ENCODE results near the gene GOLGA6C.
"Not testable (repeated sequence)": the region's sequence is repeated elsewhere in the genome, so short reads cannot be mapped to it uniquely, and the experiment has no call there.

DNA sequence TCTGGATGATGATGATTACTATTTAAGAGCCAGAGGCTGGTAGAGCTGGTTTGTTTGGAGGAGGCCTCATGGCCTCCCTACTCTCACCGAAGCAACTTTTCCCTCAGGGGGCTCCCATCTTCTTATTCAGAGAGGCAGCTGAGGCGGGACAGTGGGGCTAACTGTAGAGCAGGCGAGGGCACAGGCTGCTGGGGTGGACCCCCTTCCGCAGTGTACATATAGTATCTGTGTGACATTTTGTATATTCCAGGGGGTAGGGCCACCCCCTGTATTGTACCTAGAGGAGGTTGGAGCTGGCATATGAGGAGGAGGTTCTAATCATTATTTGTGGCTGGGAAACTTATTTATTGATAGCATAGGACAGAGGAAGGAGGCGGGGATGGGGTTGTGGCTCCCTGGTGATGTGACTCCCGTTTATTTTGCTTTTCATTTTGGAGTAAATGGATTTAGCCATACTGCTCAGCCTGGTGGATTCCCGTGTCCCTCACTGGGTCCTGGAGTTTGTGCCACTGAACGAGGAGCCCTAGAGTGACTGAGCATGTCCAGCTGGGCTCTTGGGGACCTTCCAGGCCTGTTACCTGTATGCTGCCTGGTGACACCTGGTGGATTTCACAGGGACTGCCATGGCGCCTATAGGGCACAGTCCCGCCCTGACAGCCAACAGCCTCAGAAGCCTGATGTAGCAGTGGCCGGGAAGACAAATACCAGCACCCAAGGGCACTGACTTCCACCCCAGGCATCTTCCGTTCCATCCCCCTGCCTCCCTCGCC is 40.6 kb downstream of the GOLGA6C start:
- TF ChIP-seq, protein P1, sequence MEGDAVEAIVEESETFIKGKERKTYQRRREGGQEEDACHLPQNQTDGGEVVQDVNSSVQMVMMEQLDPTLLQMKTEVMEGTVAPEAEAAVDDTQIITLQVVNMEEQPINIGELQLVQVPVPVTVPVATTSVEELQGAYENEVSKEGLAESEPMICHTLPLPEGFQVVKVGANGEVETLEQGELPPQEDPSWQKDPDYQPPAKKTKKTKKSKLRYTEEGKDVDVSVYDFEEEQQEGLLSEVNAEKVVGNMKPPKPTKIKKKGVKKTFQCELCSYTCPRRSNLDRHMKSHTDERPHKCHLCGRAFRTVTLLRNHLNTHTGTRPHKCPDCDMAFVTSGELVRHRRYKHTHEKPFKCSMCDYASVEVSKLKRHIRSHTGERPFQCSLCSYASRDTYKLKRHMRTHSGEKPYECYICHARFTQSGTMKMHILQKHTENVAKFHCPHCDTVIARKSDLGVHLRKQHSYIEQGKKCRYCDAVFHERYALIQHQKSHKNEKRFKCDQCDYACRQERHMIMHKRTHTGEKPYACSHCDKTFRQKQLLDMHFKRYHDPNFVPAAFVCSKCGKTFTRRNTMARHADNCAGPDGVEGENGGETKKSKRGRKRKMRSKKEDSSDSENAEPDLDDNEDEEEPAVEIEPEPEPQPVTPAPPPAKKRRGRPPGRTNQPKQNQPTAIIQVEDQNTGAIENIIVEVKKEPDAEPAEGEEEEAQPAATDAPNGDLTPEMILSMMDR (conservative IDR thresholded peaks at IDR 0.05; ENCODE audit: low read length), result not testable (repeated sequence)
- not testable (repeated sequence) for TF ChIP-seq EZH2phosphoT487 (IDR thresholded peaks at IDR 0.05; ENCODE audit: borderline replicate concordance, low read depth, low read length)
